Measurements from ENCODE around the gene RNF207. TPM values are rescaled to one million over a fixed set of nuclear protein-coding genes. Genes with fewer than 3 reads are reported as not detected.

RNF207 gene, protein sequence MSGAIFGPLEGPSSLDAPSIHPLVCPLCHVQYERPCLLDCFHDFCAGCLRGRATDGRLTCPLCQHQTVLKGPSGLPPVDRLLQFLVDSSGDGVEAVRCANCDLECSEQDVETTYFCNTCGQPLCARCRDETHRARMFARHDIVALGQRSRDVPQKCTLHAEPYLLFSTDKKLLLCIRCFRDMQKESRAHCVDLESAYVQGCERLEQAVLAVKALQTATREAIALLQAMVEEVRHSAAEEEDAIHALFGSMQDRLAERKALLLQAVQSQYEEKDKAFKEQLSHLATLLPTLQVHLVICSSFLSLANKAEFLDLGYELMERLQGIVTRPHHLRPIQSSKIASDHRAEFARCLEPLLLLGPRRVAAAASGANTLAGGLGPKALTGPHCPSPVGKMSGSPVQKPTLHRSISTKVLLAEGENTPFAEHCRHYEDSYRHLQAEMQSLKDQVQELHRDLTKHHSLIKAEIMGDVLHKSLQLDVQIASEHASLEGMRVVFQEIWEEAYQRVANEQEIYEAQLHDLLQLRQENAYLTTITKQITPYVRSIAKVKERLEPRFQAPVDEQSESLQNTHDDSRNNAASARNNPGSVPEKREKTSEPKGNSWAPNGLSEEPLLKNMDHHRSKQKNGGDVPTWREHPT
- total RNA-seq, result 3.3 and 16.1 TPM in 2 replicates

DNA sequence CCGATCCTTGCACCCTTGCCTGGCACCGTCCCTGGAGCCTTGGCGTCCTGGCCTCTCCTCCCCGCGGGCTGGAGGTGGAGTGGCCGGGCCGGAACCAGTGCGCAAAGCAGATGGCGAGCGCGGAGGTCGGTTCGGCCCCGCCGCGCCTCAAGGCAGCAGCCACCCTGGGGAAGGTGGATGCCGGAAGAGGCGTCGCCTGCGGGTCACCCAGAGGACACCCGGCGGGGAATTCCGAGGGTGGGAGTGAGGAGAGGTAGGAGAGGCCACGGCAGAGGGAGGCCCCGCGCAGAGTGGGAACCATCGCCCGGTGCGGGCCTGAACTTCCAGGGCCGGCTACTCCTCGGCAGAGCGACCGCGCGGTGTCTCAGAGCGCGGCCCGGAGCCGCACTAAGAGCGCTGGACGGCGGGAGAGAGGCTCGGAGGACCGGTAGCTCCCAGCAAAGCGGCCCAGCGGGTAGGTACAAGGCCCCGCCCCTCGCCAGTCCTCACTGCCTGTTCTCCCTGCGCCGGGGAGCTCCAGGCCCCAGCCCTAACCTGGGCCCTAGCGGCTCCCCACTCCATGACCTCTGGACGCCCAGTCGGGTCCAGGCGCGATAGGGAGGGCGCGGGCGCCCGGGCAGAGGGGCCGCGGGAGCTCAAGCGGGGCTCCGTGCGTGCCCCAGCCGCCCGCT lies at the start of gene RNF207:
TSS of gene RNF207 (plus strand) at position 271 of the 671 bp plus-strand sequence. CDS start 417 bp downstream, outside the sequence.

DNA sequence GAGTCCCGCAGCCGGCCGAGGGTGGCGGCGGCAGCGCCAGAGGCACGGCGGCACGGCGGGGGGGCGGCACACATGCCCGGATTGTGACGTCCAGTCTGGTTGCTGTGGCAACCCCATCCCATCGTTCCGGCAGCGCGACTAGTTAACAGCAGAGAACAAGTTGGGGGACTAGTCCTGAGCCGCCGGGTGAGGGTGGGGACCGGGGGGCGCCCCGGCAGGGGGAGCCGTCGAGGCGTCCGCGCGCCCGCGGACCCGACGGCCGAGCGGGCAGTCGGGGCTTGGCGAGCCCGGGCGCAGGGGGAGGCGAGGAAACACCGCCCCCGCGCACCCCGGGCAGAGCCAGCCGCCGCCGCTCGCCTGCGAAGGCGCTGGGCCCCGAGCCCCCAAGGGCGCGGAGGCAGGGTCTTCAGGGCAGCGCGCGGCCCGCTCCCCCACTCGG lies 25.6 kb upstream of the RNF207 start, which contains the start of gene CHD5:
TSS of gene CHD5 (minus strand) at position 54 of the 439 bp plus-strand sequence. CDS start 298 bp downstream, outside the sequence.

DNA sequence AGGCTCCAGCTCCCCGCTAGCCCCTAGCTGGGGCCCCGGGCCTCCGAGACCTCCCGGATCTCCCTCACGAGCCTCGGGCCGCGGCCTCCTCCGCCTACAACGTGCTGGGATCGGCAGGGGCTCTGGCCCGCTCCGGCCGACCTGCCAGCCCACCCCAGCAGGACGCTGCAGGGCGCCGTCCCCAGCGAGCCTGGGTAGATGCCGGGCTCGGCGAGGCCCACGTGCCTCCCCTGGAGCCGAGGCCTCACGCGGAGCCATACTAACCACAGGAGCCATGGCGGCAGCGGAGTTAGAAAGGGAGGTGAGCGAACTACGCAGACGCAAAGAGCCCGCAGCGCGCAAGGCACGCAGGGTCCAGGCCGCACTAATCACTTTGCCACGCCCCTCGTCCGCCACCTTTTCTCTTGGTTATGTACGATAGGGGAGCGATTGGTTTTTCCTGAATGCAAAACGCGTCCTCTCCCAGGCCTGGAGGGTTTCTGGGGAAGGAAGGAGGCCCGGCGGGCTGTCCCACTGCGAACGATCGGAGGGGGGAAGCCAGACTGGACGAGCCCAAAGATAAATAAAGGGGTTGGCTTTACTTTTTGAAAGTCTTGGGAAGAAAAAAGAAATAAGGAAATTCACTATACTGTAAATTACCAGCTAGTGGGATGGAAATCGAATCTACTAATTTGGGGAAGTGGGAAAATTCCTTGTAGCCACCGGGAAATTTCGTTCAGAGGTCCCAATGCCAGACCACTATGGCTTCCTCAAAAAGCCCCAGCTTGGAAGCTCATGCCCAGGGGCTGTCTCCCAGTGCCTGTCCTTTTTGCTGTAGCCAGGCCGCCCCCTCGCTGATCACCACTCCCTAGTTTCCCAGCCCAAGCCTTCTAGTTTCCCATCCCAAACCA lies 6.4 kb upstream of the RNF207 start, which contains the start of gene RPL22:
TSS of gene RPL22 (minus strand) at position 298 of the 890 bp plus-strand sequence. CDS start at position 276, 22 bp downstream.

DNA sequence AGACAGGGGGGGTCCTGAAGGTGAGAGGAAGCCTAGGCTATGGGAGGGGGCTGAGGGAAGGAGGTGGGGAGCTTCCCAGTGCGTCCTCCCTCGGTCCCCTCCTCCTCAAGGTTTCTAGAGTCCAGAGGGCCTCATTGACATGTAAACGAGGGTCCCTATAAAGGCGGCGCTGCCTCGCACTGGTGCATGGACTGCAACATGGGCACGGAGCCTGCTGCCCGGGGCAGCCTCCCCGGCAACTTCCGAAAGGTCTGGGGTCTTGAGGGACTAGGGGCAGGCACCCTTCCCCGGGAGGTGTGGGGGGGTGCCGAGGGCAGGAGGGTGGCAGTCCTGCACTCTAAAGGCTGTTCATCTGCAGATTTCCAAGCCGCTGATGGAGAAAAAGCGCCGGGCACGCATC lies 38.1 kb downstream of the RNF207 start, which contains the start of gene HES3:
TSS of gene HES3 (plus strand) at position 187 of the 400 bp plus-strand sequence. CDS start at position 374, 187 bp downstream.

DNA sequence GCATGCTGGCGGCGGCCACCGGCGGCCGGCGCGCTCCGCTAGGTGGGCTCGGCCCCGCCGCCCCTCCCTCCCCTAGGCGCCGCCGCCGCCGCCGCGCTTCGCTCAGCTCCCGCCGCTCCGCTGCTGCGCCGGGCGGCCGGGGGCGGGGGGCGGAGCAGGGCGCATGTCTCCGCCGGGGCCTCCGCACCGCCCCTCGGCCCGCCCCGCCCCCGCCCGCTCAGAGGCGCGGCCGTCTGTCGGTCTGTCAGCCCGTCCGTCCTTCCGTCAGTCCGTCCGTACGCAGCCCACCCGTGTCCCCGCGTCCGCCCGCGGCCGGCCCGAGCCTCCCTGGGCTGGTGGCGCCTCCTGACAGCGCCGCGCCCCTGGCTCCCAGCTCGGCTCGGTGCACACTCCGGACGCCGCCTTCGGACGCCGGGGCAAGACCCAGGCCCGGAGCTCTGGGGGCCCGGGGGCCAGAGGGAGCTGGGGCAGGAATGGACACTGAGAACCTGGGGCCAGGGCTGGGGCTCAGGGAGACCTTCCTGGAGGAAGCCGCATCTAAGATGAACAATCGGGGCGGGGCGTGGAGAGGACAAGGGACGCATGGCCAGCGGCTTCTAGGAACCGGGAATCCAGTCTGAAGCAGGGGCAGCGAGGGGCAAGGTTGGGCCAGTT lies 55.2 kb downstream of the RNF207 start, which contains the start of gene GPR153:
TSS of gene GPR153 (minus strand) at position 138 of the 654 bp plus-strand sequence. CDS start 6,193 bp downstream, outside the sequence.

Other genes starting within 250 kb of the RNF207 start
- 5.0 and 7.8 TPM in 2 replicates for gene NPHP4, start 213.7 kb upstream of the RNF207 start, total RNA-seq
- gene KCNAB2, start 160.2 kb upstream of the RNF207 start, total RNA-seq, result 2.2 and 2.5 TPM in 2 replicates
- gene CHD5, start 25.8 kb upstream of the RNF207 start, total RNA-seq, result under 0.01 and 0.19 TPM in 2 replicates
- 194 and 198 TPM in 2 replicates for gene RPL22, start 6.5 kb upstream of the RNF207 start, total RNA-seq
- gene ICMT, start 29.8 kb downstream of the RNF207 start, total RNA-seq, result 64.3 and 68.8 TPM in 2 replicates
- gene HES3, start 38.1 kb downstream of the RNF207 start, total RNA-seq, result not detected in 2 replicates
- gene GPR153, start 55.0 kb downstream of the RNF207 start, total RNA-seq, result 1.3 and 2.5 TPM in 2 replicates
- gene ACOT7, start 187.6 kb downstream of the RNF207 start, total RNA-seq, result 55.3 and 61.9 TPM in 2 replicates
- gene HES2, start 213.8 kb downstream of the RNF207 start, total RNA-seq, result 14.2 and 26.6 TPM in 2 replicates
- gene ESPN, start 218.7 kb downstream of the RNF207 start, total RNA-seq, result 0.45 and 0.85 TPM in 2 replicates